RWPE1 (cell line): ENCODE measurements around the gene KDELR3.

Source experiments
- CTCF ChIA-PET: fragments of 350-600 bp; sonication (Branson Sonifier 250); formaldehyde crosslinking; extraction: SDS; loops from one replicate; lab custom pipeline; 2021; lab: Yijun Ruan, JAX
- POLR2A ChIA-PET: fragments of 400-600 bp; formaldehyde crosslinking; extraction: SDS; loops from one replicate; lab custom pipeline; 2020; ENCODE audit warnings: antibody characterized with exemption; ENCODE audit not compliant: low non-redundant PET; lab: Yijun Ruan, JAX
- DNase-seq: peaks from one replicate; pipeline ENCODE4 v3.0.0; 2012; ENCODE audit warnings: low spot score
- H3K27ac ChIP-seq: fragments of 450-650 bp; 2 replicates; pipeline ENCODE4 v1.5.1; 2017
- CTCF ChIP-seq: fragments of 450-650 bp; conservative IDR thresholded peaks from 2 replicates; pipeline ENCODE4 v1.5.1; 2017; ENCODE audit warnings: low read depth, mild to moderate bottlenecking

KDELR3 gene

GRCh38 chr22:38487946-38488345 is 20.1 kb downstream of the KDELR3 start:
- ChIA-PET CTCF (interaction anchor here (0.7 to 1.2 kb wide), 2 partner anchors 15 to 535 kb away, joined by 3 to 4 read pairs; no protein-coding TSS in a partner anchor), POLR2A (no interaction called here)
- DNase-seq = no peak
- no peak for TF ChIP-seq CTCF
- H3K27ac ChIP-seq = no peak overlapping the region

- POLR2A ChIA-PET = no interaction called here
- CTCF ChIA-PET = no interaction called here
- no peak overlapping the region for H3K27ac ChIP-seq
- TF ChIP-seq CTCF = no peak
- no peak for DNase-seq
Observed at GRCh38 chr22:38489142-38489541, 21.2 kb downstream of the KDELR3 start.

GRCh38 chr22:38489561-38490145 is 21.8 kb downstream of the KDELR3 start:
- ChIA-PET POLR2A (no interaction called here), CTCF (interaction anchor here (0.7 kb wide), 2 partner anchors 16 to 595 kb away, joined by 4 read pairs; no protein-coding TSS in a partner anchor)
- DNase-seq = no peak
- H3K27ac ChIP-seq = no peak overlapping the region
- TF ChIP-seq CTCF = no peak

- POLR2A ChIA-PET = no interaction called here
- no peak for TF ChIP-seq CTCF
- H3K27ac ChIP-seq = no peak overlapping the region
- DNase-seq = no peak
- CTCF ChIA-PET = interaction anchor here (0.7 kb wide), 1 partner anchor 16 kb away, joined by 4 read pairs; no protein-coding TSS in a partner anchor
Observed at GRCh38 chr22:38490475-38490874, 22.6 kb downstream of the KDELR3 start.

GRCh38 chr22:38490915-38491314 is 23.0 kb downstream of the KDELR3 start:
- ChIA-PET POLR2A (no interaction called here), CTCF (no interaction called here)
- no peak for DNase-seq
- H3K27ac ChIP-seq = no peak overlapping the region
- TF ChIP-seq CTCF = no peak

GRCh38 chr22:38491707-38492348 is 23.9 kb downstream of the KDELR3 start:
- TF ChIP-seq CTCF = no peak
- H3K27ac ChIP-seq = no peak overlapping the region
- ChIA-PET POLR2A (no interaction called here), CTCF (no interaction called here)
- DNase-seq = no peak
